Measurements from ENCODE around the gene SLC4A8.
"Not testable (repeated sequence)": the region's sequence is repeated elsewhere in the genome, so short reads cannot be mapped to it uniquely, and the experiment has no call there.

Gene SLC4A8

GRCh38 chr12:51475543-51475942 lies 50.9 kb downstream of the SLC4A8 start:
- DNase-seq (ENCODE audit: low read depth in 2 of 2): no peak

- no peak for DNase-seq (ENCODE audit: low read depth in 2 of 2)
Observed at GRCh38 chr12:51480978-51481377, 56.3 kb downstream of the SLC4A8 start.

- peak in 1 of 2 donors; percentile 2 for DNase-seq (ENCODE audit: low read depth in 2 of 2)
Observed at GRCh38 chr12:51482929-51483697, 58.5 kb downstream of the SLC4A8 start.

GRCh38 chr12:51484119-51484518 lies 59.5 kb downstream of the SLC4A8 start:
- no peak for DNase-seq (ENCODE audit: low read depth in 2 of 2)

- no peak for DNase-seq (ENCODE audit: low read depth in 2 of 2)
Observed at GRCh38 chr12:51488281-51488680, 63.6 kb downstream of the SLC4A8 start.

GRCh38 chr12:51493281-51493680 lies 68.7 kb downstream of the SLC4A8 start:
- DNase-seq (ENCODE audit: low read depth in 2 of 2): no peak

GRCh38 chr12:51496895-51497294 lies 72.3 kb downstream of the SLC4A8 start:
- no peak for DNase-seq (ENCODE audit: low read depth in 2 of 2)

GRCh38 chr12:51504851-51505250 lies 80.2 kb downstream of the SLC4A8 start:
- no peak for DNase-seq (ENCODE audit: low read depth in 2 of 2)

- no peak for DNase-seq (ENCODE audit: low read depth in 2 of 2)
Observed at GRCh38 chr12:51505360-51506105, 80.9 kb downstream of the SLC4A8 start.

- no peak for DNase-seq (ENCODE audit: low read depth in 2 of 2)
Observed at GRCh38 chr12:51507178-51507577, 82.5 kb downstream of the SLC4A8 start.

GRCh38 chr12:51508285-51508684 lies 83.7 kb downstream of the SLC4A8 start:
- no peak for DNase-seq (ENCODE audit: low read depth in 2 of 2)

- no peak for DNase-seq (ENCODE audit: low read depth in 2 of 2)
Observed at GRCh38 chr12:51511546-51512260, 87.1 kb downstream of the SLC4A8 start.

- DNase-seq (ENCODE audit: low read depth in 2 of 2): no peak
Observed at GRCh38 chr12:51512438-51512837, 87.8 kb downstream of the SLC4A8 start.

- DNase-seq (ENCODE audit: low read depth in 2 of 2): not testable (repeated sequence)
Observed at GRCh38 chr12:51515037-51515436, 90.4 kb downstream of the SLC4A8 start.

- no peak for DNase-seq (ENCODE audit: low read depth in 2 of 2)
Observed at GRCh38 chr12:51517316-51517715, 92.7 kb downstream of the SLC4A8 start.

GRCh38 chr12:51517800-51518199 lies 93.2 kb downstream of the SLC4A8 start:
- DNase-seq (ENCODE audit: low read depth in 2 of 2): no peak

GRCh38 chr12:51519755-51520154 lies 95.1 kb downstream of the SLC4A8 start:
- no peak for DNase-seq (ENCODE audit: low read depth in 2 of 2)

GRCh38 chr12:51520576-51521325 lies 96.1 kb downstream of the SLC4A8 start:
- no peak for DNase-seq (ENCODE audit: low read depth in 2 of 2)

- no peak for DNase-seq (ENCODE audit: low read depth in 2 of 2)
Observed at GRCh38 chr12:51521554-51522276, 97.1 kb downstream of the SLC4A8 start.

GRCh38 chr12:51522696-51523095 lies 98.1 kb downstream of the SLC4A8 start:
- DNase-seq (ENCODE audit: low read depth in 2 of 2): no peak

- no peak for DNase-seq (ENCODE audit: low read depth in 2 of 2)
Observed at GRCh38 chr12:51524386-51524901, 99.8 kb downstream of the SLC4A8 start.

Data from activated CD8-positive, alpha-beta memory T cell treated with anti-CD3 and anti-CD28 coated beads for 4 hours (primary cell).